ENCODE results near the gene KIAA0513.

KIAA0513 gene, protein sequence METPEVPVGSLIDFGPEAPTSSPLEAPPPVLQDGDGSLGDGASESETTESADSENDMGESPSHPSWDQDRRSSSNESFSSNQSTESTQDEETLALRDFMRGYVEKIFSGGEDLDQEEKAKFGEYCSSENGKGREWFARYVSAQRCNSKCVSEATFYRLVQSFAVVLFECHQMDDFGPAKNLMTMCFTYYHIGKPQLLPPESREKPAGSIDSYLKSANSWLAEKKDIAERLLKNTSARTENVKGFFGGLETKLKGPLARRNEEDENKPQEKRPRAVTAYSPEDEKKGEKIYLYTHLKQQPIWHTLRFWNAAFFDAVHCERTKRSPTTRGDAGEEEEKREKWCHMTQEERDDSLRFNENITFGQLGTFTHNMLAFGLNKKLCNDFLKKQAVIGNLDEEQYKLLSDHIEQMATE

DNA sequence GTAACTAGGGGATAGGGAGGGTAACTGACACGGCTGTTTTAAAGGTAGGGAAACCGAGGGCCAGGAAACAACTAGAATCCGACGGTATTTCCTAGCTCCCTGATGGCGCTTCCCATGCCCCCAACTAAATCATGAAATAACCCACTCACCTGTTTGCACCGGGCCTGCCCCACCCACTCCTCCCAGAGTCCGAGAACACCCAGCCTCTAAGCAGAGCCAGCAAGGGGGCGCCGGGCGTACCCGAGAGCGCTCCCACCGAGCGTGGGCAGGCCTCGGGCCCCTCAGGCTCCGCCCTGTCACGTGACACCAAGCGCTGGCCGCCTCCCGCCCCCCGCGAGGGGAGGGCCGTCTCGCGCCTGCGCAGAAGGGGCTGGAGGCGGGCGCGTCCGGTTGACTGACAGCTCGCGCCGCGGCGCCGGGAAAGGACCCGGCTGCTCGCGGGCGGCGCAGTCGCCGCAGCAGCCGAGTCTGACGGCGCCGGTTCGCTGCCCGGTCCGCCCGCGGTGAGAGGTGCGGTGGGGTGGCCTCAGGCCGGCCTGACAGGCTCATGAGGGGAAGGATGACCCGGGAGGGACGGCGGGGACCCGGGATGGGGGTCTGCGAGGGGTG, at the start of gene KIAA0513:
Gene KIAA0513, plus strand, starts transcription at position 447 of the 609 bp plus-strand sequence. CDS start 39,277 bp downstream, outside the sequence.
- DNase-seq = peak; percentile 95

DNA sequence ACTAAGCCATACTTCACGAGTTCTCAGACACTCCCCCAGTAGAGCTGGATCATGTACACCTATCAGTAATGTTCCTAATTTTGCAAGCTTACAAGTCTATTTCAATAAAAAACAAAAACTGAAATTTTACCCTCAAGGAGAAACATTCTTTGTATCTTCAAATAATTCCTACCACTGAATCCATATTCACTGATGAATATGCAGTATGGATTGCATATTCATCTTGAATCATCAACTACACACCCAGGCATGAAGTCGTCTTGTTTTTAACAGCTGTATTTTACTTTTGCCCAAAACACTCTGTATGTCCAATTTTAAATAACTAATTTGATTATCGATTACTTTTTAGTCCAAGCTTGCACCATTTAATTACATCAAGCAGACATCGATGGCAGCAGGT, 48.1 kb upstream of the KIAA0513 start:
- DNase-seq = no peak

DNA sequence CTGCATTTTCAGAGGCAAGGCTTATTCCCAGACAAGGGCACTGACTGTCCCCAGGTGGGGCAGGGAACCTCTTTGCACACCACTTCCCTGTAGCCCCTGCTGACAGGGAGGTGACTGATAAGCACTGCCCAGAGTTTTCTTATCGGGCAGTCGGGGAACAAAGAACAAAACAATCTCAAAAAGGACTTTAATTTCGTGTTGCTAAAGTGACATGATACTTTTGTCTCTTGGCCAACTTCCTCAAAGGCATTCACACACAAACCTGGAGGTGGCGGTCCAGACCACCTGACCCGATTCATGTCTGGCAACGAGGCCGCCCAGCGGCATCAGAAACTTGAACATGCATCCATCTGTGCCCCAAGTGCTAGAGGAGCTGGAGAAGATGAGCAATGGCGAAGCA, 45.2 kb upstream of the KIAA0513 start:
- DNase-seq = no peak

DNA sequence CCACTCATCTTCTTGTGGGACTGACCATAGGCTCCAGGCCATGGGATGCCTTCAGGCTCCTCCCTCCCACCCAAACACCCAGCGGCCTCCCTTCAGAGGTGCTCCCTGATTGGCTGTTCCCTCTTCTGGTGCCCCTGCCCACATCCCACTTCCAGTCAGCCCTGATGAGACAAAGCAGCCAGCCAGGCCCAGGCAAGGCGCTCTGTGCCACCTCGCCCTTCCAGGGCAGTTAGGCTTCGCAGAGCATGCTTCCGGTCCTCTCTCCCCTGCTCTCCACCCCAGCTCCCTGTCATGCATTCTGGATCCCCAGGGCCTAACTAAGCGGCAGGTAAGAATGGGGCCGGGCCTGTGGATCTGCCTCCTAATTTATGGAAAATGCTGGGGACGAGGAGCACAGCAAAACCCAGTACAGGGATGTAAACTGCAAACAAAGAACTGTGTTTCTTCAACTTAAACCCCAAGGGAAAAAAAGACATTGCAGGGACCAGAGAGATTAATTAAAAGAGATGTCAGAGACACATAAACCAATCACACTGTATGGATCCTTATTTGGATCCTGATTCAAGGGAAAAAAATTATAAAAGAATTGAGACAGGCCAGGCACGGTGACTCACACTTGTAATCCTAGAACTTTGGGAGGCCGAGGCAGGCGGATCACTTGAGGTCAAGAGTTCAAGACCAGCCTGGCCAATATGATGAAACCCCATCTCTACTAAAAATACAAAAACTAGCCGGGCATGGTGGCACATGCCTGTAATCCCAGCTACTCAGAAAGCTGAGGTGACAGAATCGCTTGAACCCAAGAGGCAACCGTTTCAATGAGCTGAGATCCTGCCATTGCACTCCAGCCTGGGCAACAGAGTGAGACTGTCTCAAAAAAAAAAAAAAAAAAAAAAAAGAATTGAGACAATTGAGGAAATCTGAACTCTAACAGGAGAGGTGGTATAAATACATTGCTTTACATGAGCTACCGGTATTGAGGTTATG, 42.2 kb upstream of the KIAA0513 start:
- no peak for DNase-seq

DNA sequence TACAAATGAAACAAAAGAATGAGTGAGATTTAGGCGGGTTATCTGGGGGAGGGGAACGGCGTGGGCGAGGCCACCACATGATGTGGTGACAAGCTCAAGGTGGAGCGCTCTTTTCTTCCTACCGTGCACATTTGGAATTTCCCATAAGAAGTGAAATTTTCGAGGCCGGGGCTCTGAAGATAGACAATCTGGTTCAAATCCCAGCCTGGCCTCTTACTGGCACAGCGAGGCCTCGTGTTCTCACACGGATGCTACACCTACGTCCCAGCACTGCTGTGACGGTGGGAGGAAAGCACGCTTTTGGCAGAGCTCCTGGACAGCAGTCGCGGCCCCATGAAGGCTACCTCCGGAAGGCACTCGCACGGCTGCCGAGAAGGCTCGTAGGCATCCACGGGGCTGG, 41.5 kb upstream of the KIAA0513 start:
- DNase-seq = no peak

DNA sequence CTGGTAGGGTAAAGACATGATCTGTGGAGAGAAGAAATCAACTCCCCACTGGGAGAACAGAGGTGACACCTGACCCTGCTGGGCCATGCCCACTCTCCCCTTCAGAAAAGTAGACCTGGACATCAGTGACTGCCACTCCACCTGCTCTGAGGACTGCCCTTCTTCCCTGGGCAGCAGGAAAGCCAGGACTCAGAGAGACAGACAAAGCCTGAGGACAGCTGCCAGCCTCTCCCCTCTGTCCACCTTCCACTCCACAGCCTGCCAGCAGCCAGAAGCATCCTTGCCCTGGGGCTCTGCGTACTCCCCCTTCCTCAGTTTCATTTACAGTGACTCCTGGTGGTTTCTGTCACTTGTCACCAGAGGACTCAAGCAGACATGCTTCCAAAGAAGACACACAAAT, 40.7 kb upstream of the KIAA0513 start:
- DNase-seq = no peak

DNA sequence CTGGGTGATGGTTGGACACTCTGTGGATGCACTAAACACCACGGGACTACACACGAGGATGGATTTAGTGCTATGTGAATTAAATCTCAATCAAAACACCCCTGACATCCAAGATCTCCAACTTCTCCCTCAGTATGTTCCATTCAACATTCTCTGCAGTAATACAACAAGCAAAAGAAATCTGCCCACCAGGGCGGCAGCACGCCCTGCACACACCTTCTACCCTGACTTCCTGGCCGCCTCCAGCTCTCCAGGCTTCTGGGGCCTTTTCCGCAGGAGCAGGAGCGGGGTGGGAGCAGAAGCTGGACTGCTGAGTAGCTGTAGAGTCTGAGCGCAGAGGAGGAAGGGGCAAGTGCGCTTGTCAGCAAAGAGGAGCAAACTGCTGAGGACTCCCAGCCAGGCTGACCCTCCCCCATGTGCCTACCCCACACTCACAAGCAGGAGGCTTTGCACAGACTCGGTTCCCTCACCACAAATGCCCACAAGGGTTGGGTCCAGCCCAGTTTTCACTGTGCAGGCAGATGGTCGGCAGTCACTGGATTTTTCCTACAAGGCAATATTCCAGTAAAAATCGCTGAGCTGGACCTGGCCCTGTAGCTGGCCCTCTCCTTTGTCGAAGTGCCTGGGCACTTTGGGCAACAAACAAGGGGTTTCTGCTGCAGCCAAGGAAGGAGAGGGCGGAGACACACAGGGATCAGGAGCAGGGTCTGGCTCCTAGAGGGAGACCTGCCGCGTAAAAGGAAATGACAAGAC, 39.1 kb upstream of the KIAA0513 start:
- DNase-seq = no peak

DNA sequence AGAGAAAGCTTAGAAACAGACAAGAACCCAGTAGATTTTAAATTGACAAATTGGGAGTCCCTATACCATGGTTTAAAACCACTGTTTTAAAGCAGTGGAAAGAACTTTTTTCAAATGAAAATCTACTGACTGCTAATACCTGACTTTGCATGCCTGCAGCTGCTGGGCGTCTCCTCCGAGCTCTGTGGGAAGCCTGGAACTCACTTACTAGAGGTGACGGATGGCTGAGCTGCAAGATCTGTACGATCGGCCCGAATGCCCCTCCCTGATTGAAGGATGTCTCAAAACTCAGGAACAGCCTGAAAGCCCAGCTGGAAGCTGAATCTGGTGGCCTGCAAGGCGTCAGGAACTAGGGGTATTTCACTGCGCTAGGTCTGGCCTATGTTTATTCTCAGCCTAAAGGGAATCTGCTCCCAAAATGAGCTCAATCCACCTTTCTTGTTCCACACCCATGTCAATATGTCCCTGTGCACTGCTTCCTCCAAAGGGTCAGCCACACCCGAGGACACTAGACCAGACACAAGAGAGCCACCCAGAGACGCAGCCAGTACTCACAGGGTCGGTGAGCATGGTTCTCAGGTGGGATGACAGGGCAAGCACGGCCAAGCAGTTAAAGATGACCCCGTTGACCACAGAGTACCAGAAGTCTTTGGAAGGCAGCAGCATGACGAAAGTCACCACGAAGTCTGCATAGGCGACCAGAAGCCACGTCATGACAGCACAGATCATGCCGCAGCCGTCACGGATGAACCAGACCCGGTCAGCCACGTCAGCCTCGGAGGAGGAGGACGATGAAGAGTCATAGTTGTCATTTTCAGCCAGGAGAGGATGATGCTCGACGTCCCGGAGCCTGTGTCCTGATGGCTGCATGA, 37.6 kb upstream of the KIAA0513 start:
- no peak for DNase-seq

DNA sequence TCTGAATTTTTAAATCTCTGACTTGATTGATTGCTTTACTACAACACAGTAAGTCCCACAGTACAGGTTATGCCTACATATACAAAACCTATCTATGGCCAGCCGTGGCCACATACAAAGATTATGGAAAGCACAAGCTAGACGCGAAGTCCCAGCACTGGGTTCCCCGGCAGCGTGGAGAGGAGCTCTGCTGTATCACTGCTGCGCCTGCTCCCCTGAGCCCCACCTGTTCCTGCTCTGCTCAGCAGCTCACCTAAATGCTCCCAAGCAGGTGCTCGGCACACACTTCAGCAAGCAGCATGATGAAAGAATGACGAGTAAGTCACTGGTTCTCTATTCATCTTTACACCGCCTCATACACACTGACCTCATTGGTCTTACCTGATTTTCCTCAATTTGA, 36.8 kb upstream of the KIAA0513 start:
- DNase-seq = no peak

DNA sequence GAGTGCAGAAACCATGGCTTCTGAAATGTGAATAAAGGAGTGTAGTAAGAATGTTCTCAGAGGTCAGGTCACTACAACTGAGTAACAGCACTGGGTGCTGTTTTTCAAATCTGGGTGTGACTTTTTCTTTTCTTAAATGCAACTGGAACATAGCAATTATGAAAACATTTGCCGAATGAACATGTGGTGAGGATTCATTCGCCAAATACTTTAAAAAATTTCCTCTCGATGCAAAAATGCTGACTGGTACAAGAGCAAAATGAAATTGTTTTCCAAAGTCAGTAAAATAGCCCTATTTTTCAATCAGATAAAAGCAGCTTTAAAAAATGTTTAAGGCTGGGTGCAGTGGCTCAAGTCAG, 34.9 kb upstream of the KIAA0513 start:
- no peak for DNase-seq

DNA sequence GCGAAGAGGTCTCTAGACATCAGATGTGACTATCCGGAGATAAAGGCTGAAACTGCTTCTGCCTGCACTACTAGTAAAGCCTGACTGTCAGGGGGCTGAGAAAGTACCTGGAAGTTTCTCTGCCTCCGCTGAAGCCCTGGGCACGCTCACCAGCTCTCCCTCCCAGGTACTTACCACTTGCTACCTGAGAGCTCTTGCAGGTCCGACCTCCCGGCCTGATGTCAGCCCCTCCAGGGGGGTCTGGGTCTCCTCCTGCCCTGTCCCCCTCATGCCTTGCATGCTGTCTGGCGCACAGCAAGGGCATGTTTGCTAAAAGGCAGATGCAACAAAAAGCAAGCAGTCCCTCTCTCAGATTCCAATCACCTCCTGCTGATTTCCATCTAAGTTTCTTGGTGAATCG, 33.7 kb upstream of the KIAA0513 start:
- no peak for DNase-seq

DNA sequence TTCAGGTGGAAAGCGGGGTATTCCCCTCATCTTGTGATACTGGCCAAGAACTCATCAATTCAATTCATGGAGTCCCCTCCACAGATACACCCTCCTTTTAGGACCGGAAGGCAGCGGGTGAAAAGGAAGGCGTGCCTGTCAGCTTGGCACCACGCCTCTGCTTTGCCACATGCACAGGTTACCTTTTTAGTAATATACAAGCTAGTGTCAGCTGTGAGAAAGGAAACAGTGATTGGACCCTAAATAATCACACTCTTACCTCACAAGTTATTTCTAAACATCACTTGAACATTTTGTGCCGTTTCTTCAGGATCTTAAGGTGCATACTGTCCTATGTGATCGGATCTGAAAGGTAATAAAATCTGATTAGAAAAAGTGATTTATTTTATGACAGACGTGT, 31.9 kb upstream of the KIAA0513 start:
- DNase-seq = no peak

DNA sequence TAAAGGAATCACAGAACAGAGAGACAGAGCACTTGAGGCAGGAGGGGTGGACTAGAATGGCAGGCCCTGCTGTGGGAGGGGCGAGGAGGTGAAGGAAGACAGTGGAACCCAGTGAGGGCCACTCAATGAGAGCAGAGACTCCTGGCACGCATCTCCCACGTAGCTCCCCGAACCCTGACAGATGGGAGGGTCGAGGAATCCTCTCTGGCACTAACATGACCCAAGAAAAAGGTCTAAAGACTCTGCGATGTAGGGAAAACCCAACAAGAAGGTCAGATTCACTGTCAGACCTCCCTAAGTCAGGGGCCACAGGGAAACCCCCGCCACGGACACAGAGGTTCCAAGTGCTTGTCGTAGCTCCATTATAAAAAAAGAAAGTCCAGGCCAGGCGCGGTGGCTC, 31.2 kb upstream of the KIAA0513 start:
- no peak for DNase-seq

DNA sequence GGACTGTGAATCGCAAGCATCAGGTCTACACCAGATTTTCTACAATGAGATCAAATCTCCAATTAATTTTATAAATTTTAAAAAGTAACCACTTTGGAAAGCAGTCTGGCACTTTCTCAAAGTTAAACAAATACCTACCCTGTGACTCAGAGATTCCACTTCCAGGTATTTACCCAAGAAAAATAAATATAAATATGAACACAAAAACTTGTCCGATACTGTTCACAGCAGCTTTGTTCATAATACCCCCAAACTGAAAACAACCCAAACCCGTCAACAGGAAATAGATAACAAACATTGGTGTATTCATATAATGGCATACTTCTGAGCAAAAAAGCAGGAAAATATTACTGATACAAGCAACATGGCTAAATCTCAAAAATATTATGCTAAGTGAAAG, 28.4 kb upstream of the KIAA0513 start:
- no peak for DNase-seq

DNA sequence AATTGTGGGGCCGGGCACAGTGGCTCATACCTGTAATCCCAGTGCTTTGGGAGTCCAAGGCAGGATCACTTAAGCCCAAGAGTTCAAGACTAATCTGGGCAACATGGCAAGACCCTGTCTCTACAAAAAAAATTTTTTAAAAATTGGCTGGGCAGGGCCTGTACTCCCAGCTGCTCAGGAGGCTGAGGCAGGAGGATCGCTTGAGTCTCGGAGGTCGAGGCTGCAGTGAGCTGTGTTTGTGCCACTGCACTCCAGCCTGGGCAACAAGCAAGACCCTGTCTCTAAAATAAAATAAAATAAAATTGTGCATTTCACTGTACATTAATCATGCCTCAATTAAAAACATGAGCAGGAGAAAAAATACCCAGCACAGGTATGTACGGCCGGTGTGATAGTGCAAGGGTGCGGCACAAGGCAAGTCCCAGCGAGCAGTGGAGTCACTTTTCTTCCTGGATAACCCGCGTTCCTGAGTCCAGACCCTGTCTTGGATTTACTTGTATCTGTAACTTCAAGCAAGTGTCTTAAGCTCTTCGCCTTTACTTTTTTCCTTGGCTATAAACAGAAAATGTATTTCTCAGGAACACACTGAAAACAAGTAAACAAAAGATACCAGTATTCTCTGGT, 27.6 kb upstream of the KIAA0513 start:
- no peak for DNase-seq

DNA sequence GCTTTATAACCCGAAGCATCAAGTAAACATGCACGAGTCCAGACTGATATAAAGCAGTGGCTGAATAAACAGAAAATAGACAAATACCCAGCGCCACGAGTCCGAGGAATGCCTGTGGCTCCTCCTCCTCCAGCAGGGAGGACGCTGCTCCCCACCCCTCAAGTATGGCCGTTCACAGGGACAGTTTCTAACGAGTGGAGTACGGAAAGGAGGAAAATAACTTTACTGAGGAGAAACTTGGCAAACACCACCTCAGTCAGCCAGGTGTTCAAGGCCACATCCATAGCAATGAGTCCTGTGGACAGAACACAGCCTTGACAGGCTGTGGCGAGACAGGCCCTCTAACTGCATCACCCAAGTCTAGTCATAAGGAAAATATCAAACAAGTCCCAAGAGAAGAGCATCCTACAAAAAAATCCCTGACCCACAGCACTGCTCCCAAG, 25.5 kb upstream of the KIAA0513 start:
- no peak for DNase-seq

DNA sequence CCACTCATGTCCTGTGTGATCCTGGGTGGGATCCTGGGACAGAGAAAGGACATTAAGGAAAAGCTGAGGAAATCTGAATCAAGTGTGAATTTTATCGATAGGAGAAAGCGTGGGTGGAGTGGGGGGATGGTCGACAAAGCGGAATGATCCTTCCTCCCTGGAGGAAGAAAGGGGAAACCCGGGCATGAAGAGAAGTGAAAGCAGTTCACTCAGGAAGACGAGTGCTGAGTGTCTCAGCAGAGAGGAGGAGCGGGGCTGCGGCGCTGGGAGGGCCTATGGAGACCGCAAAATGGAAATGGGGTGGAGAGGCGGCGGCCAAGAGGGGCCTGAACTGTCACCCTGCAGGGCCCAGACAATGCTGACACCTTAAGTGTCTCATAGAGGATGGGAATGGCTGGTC, 25.0 kb upstream of the KIAA0513 start:
- no peak for DNase-seq

DNA sequence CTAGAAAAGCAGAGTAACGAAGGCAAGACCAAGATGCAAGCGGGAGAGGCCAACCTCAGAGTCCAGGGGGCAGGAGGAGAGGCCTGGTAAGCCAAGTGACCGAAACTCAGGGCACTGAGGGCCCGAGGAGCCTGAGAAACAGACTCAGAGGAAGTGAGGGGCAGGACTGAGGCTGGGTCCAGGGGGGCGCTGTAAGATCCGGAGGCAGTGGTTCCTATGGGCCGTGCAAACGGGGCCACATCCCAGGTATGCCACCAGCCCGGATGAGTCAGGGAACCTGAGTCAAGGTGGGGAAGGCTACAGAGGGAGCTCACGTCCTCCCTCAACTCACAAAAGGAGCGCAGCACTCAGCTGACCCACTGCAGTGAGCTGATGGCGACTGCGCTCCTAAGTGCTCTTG, 24.5 kb upstream of the KIAA0513 start:
- no peak for DNase-seq

DNA sequence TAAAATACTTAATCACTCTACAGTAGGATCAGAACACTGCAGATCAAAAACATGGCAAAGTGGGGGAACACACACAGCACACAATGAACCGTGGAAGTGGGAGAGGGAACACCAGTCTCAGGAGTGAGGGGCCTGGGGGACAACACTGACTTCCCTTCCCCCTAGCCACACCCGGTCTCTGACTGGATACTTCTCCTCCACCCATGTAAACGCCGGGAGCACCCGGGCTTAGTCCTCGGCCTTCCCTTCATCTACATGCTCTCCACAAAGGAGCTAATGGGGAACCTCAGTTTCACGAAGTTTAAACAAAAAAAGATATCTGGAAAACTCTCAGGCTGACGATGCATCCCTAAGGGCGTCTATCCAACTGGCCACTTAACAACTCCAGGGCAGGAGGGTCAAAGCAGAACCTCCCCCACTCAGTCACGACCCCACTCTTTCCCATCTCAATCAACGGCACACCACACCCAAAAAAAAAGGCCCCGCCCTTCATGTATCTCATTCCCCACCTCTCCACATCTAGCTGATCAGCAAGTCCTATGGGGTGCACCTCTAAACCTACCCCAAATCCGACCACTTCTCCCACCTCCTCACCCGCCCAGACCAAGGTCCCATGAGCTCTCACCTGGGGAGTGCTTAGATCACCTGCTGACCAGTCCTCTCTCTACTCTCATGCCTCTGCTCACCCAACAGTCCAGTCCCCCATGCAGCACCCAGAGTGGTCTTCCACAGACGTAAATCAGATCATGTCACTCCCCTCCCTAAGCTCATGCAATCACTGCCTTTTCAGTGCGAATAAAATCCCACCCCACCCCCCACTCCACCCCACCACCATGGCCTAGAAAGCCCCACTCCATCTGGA, 23.6 kb upstream of the KIAA0513 start:
- no peak for DNase-seq

DNA sequence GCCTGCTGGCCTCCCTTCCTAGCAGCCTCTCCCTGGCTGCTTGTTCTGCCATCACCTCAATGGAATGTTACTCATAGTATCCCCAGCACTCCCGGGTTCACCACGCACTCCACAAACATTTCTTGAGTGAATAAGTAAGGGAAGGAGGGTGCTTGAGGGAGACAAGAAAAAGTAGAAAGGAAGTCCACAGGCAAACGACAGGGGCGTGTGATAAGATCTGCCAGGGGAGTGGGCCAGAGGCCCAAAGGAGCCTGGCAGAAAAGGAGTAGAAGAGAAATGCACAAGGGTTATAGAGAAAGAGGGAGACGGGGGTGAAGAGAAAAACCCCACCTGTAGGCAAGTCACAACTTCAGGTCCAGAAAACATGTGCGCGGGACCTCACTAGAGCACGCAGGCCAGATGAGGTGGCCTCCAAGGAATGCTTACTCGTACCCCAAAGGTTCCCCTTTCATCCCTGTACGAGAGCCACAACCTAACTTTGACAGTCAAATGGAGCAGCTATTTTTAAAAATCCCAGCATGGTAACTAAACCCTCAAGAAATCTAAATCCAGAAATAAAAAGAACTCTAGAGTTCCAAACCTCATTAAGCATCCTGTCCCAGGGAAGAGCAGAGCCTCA, 22.9 kb upstream of the KIAA0513 start:
- no peak for DNase-seq

Measured in activated CD4-positive, alpha-beta T cell treated with anti-CD3 and anti-CD28 coated beads for 1 hour (primary cell).